Measurements from ENCODE around the gene MMEL1.
"Not testable (repeated sequence)": the region's sequence is repeated elsewhere in the genome, so short reads cannot be mapped to it uniquely, and the experiment has no call there.

Gene MMEL1

DNA sequence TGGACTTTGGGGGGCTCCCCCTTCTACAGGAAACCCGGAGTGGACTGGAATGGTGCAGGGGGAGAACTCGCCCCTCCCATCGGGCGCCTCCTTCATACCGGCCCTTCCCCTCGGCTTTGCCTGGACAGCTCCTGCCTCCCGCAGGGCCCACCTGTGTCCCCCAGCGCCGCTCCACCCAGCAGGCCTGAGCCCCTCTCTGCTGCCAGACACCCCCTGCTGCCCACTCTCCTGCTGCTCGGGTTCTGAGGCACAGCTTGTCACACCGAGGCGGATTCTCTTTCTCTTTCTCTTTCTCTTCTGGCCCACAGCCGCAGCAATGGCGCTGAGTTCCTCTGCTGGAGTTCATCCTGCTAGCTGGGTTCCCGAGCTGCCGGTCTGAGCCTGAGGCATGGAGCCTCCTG is 76.5 kb downstream of the MMEL1 start, which contains the start of gene TNFRSF14:
Gene TNFRSF14, plus strand, starts transcription at position 95 of the 401 bp plus-strand sequence. Its CDS starts 294 bp downstream, at position 389.
- TF ChIP-seq, protein P1, sequence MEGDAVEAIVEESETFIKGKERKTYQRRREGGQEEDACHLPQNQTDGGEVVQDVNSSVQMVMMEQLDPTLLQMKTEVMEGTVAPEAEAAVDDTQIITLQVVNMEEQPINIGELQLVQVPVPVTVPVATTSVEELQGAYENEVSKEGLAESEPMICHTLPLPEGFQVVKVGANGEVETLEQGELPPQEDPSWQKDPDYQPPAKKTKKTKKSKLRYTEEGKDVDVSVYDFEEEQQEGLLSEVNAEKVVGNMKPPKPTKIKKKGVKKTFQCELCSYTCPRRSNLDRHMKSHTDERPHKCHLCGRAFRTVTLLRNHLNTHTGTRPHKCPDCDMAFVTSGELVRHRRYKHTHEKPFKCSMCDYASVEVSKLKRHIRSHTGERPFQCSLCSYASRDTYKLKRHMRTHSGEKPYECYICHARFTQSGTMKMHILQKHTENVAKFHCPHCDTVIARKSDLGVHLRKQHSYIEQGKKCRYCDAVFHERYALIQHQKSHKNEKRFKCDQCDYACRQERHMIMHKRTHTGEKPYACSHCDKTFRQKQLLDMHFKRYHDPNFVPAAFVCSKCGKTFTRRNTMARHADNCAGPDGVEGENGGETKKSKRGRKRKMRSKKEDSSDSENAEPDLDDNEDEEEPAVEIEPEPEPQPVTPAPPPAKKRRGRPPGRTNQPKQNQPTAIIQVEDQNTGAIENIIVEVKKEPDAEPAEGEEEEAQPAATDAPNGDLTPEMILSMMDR (IDR thresholded peaks at IDR 0.05; ENCODE audit: poor library complexity, severe bottlenecking), result no peak
- ATAC-seq (ENCODE audit: low read depth) (peak; percentile 52), DNase-seq (ENCODE audit: low spot score) (no peak)
- H3K4me3 ChIP-seq (ENCODE audit: severe bottlenecking), result peak within 1 kb of the TSS; percentile 35
- H3K27me3 ChIP-seq (ENCODE audit: insufficient read depth, poor library complexity, severe bottlenecking), result no peaks in the 10 kb centered on the region
- H3K36me3 ChIP-seq (ENCODE audit: low read depth), result no peaks in the 10 kb centered on the region
- no peaks in the 10 kb centered on the region for H3K9me3 ChIP-seq (ENCODE audit: severe bottlenecking)
- peaks cover 5% of the 10 kb centered on the region for H3K4me1 ChIP-seq (ENCODE audit: insufficient read depth, poor library complexity, severe bottlenecking)
- H3K27ac ChIP-seq (ENCODE audit: poor library complexity, severe bottlenecking), result peak within 1 kb of the TSS; percentile 38

DNA sequence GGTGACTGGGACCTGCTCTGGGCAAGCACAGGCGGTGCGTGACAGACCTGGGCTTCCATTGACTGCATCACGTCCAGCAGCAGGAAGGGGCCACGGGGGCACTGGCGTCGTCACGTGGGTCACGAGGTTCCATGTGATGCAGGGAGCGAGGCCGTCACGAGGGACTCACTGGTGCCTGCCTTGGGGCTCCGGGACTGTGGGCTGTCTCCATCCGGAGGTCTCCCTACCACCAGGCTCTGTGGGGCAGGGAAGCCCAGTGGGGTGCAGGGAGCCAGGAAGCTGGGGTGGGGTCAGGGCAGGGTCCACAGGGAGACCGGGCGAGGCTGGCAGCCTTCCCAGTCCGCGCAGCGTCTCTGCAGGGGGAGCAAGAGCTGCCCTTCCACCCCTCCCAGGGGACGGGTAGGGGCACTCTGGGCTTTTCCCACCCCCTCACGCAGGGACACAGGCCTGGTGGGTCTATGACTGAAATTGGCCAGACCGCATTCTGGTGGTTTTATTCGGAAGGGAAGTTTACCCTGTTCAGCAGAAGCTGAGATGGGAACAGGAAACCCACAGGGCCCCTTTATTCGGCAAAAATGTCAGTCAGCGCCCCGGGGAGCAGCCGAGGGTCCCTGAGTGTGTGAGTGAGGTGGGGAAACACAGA is 77.1 kb downstream of the MMEL1 start:
- Histone ChIP-seq H3K36me3 (ENCODE audit: low read depth) (no peaks in the 10 kb centered on the region), H3K27me3 (ENCODE audit: insufficient read depth, poor library complexity, severe bottlenecking) (no peaks in the 10 kb centered on the region), H3K9me3 (ENCODE audit: severe bottlenecking) (no peaks in the 10 kb centered on the region), H3K4me3 (ENCODE audit: severe bottlenecking) (peak overlapping the region; percentile 35), H3K27ac (ENCODE audit: poor library complexity, severe bottlenecking) (peak overlapping the region; percentile 38), H3K4me1 (ENCODE audit: insufficient read depth, poor library complexity, severe bottlenecking) (peaks cover 5% of the 10 kb centered on the region)
- DNase-seq (ENCODE audit: low spot score), result no peak
- TF ChIP-seq, protein P1 (IDR thresholded peaks at IDR 0.05; ENCODE audit: poor library complexity, severe bottlenecking), result no peak
- peak; percentile 5 for ATAC-seq (ENCODE audit: low read depth)

GRCh38 chr1:2554621-2555387 is 78.0 kb downstream of the MMEL1 start:
- Histone ChIP-seq H3K27me3 (ENCODE audit: insufficient read depth, poor library complexity, severe bottlenecking) (no peaks in the 10 kb centered on the region), H3K9me3 (ENCODE audit: severe bottlenecking) (no peaks in the 10 kb centered on the region), H3K4me3 (ENCODE audit: severe bottlenecking) (no peak overlapping the region), H3K4me1 (ENCODE audit: insufficient read depth, poor library complexity, severe bottlenecking) (peaks cover 5% of the 10 kb centered on the region), H3K27ac (ENCODE audit: poor library complexity, severe bottlenecking) (no peak overlapping the region), H3K36me3 (ENCODE audit: low read depth) (no peaks in the 10 kb centered on the region)
- TF ChIP-seq, protein P1 (IDR thresholded peaks at IDR 0.05; ENCODE audit: poor library complexity, severe bottlenecking), result peak; percentile 36
- DNase-seq (ENCODE audit: low spot score) (no peak), ATAC-seq (ENCODE audit: low read depth) (no peak)

GRCh38 chr1:2553871-2554620 is 78.8 kb downstream of the MMEL1 start:
- Histone ChIP-seq H3K4me1 (ENCODE audit: insufficient read depth, poor library complexity, severe bottlenecking) (peaks cover 5% of the 10 kb centered on the region), H3K9me3 (ENCODE audit: severe bottlenecking) (no peaks in the 10 kb centered on the region), H3K36me3 (ENCODE audit: low read depth) (no peaks in the 10 kb centered on the region), H3K27me3 (ENCODE audit: insufficient read depth, poor library complexity, severe bottlenecking) (no peaks in the 10 kb centered on the region), H3K27ac (ENCODE audit: poor library complexity, severe bottlenecking) (no peak overlapping the region), H3K4me3 (ENCODE audit: severe bottlenecking) (no peak overlapping the region)
- ATAC-seq (ENCODE audit: low read depth), result no peak
- TF ChIP-seq, protein P1 (IDR thresholded peaks at IDR 0.05; ENCODE audit: poor library complexity, severe bottlenecking), result no peak
- DNase-seq (ENCODE audit: low spot score), result no peak

GRCh38 chr1:2553076-2553475 is 79.7 kb downstream of the MMEL1 start:
- not testable (repeated sequence) for ATAC-seq (ENCODE audit: low read depth); H3K27me3 ChIP-seq (ENCODE audit: insufficient read depth, poor library complexity, severe bottlenecking); H3K4me3 ChIP-seq (ENCODE audit: severe bottlenecking); H3K36me3 ChIP-seq (ENCODE audit: low read depth); DNase-seq (ENCODE audit: low spot score); H3K9me3 ChIP-seq (ENCODE audit: severe bottlenecking); H3K27ac ChIP-seq (ENCODE audit: poor library complexity, severe bottlenecking); H3K4me1 ChIP-seq (ENCODE audit: insufficient read depth, poor library complexity, severe bottlenecking)

All from RWPE2 (cell line).